CD14-positive monocyte (primary cell): ENCODE measurements around the gene GLTPD2. TPM values are rescaled to one million over a fixed set of nuclear protein-coding genes. Genes with fewer than 3 reads are reported as not detected.

Experiments used
- DNase-seq, 3 donors: peaks; one replicate each; pipeline ENCODE4 v3.0.0-alpha.2; 2011 to 2022
- H2AFZ ChIP-seq: 2 replicates; pipeline ENCODE4 v1.6.0; 2012; ENCODE audit warnings: mild to moderate bottlenecking, low read depth, low read length, inconsistent platforms; ENCODE audit not compliant: insufficient read depth, poor library complexity, severe bottlenecking
- H3K27ac ChIP-seq, 2 donors: 1 replicate in 1 of 2; 2 replicates in 1 of 2; pipeline ENCODE4 v1.5.1; 2012 to 2013; ENCODE audit warnings: low read length in 2 of 2, control low read depth in 1 of 2, inconsistent platforms in 1 of 2, low read depth in 1 of 2, mild to moderate bottlenecking in 1 of 2
- H3K27me3 ChIP-seq, 2 donors: one replicate each; pipeline versions ENCODE4 v1.6.0 to v1.6.1; 2011 to 2013; ENCODE audit warnings: low read length in 2 of 2; ENCODE audit not compliant: control insufficient read depth in 2 of 2, insufficient read depth in 2 of 2
- H3K36me3 ChIP-seq, 2 donors: replicated peaks in 1 of 2; 1 replicate in 1 of 2; 2 replicates in 1 of 2; pipeline versions ENCODE4 v1.5.1 to v1.6.1; 2012 to 2013; ENCODE audit warnings: low read length in 2 of 2, control low read depth in 1 of 2, inconsistent platforms in 1 of 2, mild to moderate bottlenecking in 1 of 2; ENCODE audit not compliant: insufficient read depth in 2 of 2, control insufficient read depth in 1 of 2
- H3K4me1 ChIP-seq, 2 donors: 1 replicate in 1 of 2; 2 replicates in 1 of 2; pipeline versions ENCODE4 v1.5.1 to v1.6.1; 2012 to 2013; ENCODE audit warnings: low read length in 2 of 2, control low read depth in 1 of 2, inconsistent platforms in 1 of 2, mild to moderate bottlenecking in 1 of 2, moderate library complexity in 1 of 2; ENCODE audit not compliant: insufficient read depth in 2 of 2, control insufficient read depth in 1 of 2
- H3K4me2 ChIP-seq: replicated peaks from 2 replicates; pipeline ENCODE3; 2012; ENCODE audit warnings: low read length, moderate library complexity, mild to moderate bottlenecking; ENCODE audit not compliant: poor library complexity, severe bottlenecking; ENCODE audit errors: extremely low read depth
- H3K4me3 ChIP-seq, 3 experiments: fragments of 200-600 bp in 1 of 3; sonication (generic) in 1 of 3; replicated peaks in 1 of 3; 1 replicate in 2 of 3; 2 replicates in 1 of 3; pipeline ENCODE4 v1.5.1; 2011 to 2013; ENCODE audit warnings: low read length in 3 of 3, mild to moderate bottlenecking in 3 of 3, control low read depth in 2 of 3, low read depth in 2 of 3, inconsistent platforms in 1 of 3, moderate library complexity in 1 of 3
- H3K79me2 ChIP-seq: 2 replicates; pipeline ENCODE4 v1.6.0; 2012; ENCODE audit warnings: mild to moderate bottlenecking, control low read depth, inconsistent platforms, low read length, moderate library complexity; ENCODE audit not compliant: insufficient read depth
- H3K9ac ChIP-seq: 2 replicates; pipeline ENCODE4 v1.6.0; 2017; ENCODE audit warnings: low read length, mild to moderate bottlenecking; ENCODE audit not compliant: insufficient read depth, poor library complexity, severe bottlenecking
- H3K9me3 ChIP-seq, 2 donors: replicated peaks in 1 of 2; 1 replicate in 1 of 2; 2 replicates in 1 of 2; pipeline versions ENCODE4 v1.5.1 to v1.6.1; 2012 to 2013; ENCODE audit warnings: low read length in 2 of 2, control low read depth in 1 of 2; ENCODE audit not compliant: control insufficient read depth in 1 of 2, insufficient read depth in 1 of 2
- H4K20me1 ChIP-seq: 2 replicates; pipeline ENCODE4 v1.6.0; 2012; ENCODE audit warnings: mild to moderate bottlenecking, low read length, control low read depth, moderate library complexity; ENCODE audit not compliant: insufficient read depth
- H3K27ac Mint-ChIP-seq, 7 donors: one replicate each; pipeline ENCODE4 v1.8.0; 2020; ENCODE audit warnings: mild to moderate bottlenecking in 7 of 7, mixed read lengths in 7 of 7, moderate library complexity in 6 of 7, inconsistent platforms in 2 of 7
- H3K27me3 Mint-ChIP-seq, 3 donors: one replicate each; pipeline ENCODE4 v1.8.0; 2021 to 2022; ENCODE audit warnings: low read depth in 3 of 3, mild to moderate bottlenecking in 3 of 3, mixed read lengths in 3 of 3, moderate library complexity in 3 of 3, inconsistent platforms in 1 of 3
- H3K36me3 Mint-ChIP-seq, 2 donors: one replicate each; pipeline ENCODE4 v1.8.0; 2020; ENCODE audit warnings: mixed read lengths in 2 of 2, inconsistent platforms in 1 of 2, mild to moderate bottlenecking in 1 of 2
- H3K4me1 Mint-ChIP-seq: one replicate; pipeline ENCODE4 v1.8.0; 2020; ENCODE audit warnings: mild to moderate bottlenecking, mixed read lengths
- H3K4me3 Mint-ChIP-seq, 2 donors: one replicate each; pipeline ENCODE4 v1.8.0; 2020; ENCODE audit warnings: mild to moderate bottlenecking in 2 of 2, mixed read lengths in 2 of 2, moderate library complexity in 1 of 2
- H3K9me3 Mint-ChIP-seq, 7 donors: one replicate each; pipeline ENCODE4 v1.8.0; 2020 to 2022; ENCODE audit warnings: mixed read lengths in 7 of 7, mild to moderate bottlenecking in 6 of 7, moderate library complexity in 6 of 7, inconsistent platforms in 2 of 7
- CTCF ChIP-seq: fragments of 200-600 bp; IDR thresholded peaks from one replicate; pipeline ENCODE4 v1.8.0; 2022; ENCODE audit warnings: antibody characterized with exemption, mild to moderate bottlenecking
- WGBS: methylation state at CpG from one replicate; pipeline ENCODE4 v1.1.5; 2013; ENCODE audit warnings: missing lambda C conversion rate; ENCODE audit not compliant: insufficient coverage; 5-methylcytosine and 5-hydroxymethylcytosine counted together
- intact Hi-C, 2 donors: fragments of 100-400 bp; cut with micrococcal nuclease; formaldehyde crosslinking; loops; one replicate each; pipeline versions ENCODE4 v1.15.0 to v1.15.1; 2023
- polyA plus RNA-seq, 3 donors: library from polyadenylated mRNA; depleted of rRNA in 1 of 3; unstranded in 2 of 3; stranded (reverse) in 1 of 3; fragments of 300-500 nt in 2 of 3; fragments of >200 nt in 1 of 3; fragmentation: Illumina TruSeq in 2 of 3; gene quantifications; 1 replicate in 2 of 3; 2 replicates in 1 of 3; pipeline ENCODE4 v1.2.3, GENCODE V29; 2012 to 2021

GLTPD2 gene
- polyA plus RNA-seq, 3 donors: 0.27 to 2.1 (median 1.5) TPM

GRCh38 chr17:4759776-4760236, 29.0 kb upstream of the GLTPD2 start:
- H3K4me1 Mint-ChIP-seq: peaks cover 18% of the 10 kb centered on the region
- Histone ChIP-seq H2AFZ (no peak overlapping the region), H3K4me2 (no peak overlapping the region), H3K4me3 (no peak overlapping the region), H3K9me3 (no peaks in the 10 kb centered on the region), H3K27me3 (peaks cover 0 to 2% of the 10 kb centered on the region in 2 donors), H3K9ac (no peak overlapping the region), H3K36me3 (no peaks in the 10 kb centered on the region), H3K79me2 (no peaks in the 10 kb centered on the region), H4K20me1 (no peaks in the 10 kb centered on the region), H3K4me1 (peaks cover 19 to 29% of the 10 kb centered on the region in 2 donors), H3K27ac (peak overlapping the region; percentile 26)
- no peak for TF ChIP-seq CTCF
- H3K27me3 Mint-ChIP-seq: peaks cover 8 to 17% (median 14%) of the 10 kb centered on the region in 3 donors
- H3K4me3 Mint-ChIP-seq: no peak overlapping the region
- intact Hi-C loops: no loop called here
- peaks cover 0 to 1% of the 10 kb centered on the region in 2 donors for H3K36me3 Mint-ChIP-seq
- DNase-seq: peak; percentile 53 to 62 (median 59)
- H3K9me3 Mint-ChIP-seq: no peaks in the 10 kb centered on the region
- peak overlapping the region; percentile 87 to 94 (median 90) for H3K27ac Mint-ChIP-seq
- WGBS: 92% methylated on average over 2 of the region's 10 CpGs

- Mint-ChIP-seq H3K9me3 (peaks cover 0 to 4% (median 0%) of the 10 kb centered on the region in 7 donors), H3K27me3 (peaks cover 0 to 8% (median 2%) of the 10 kb centered on the region in 3 donors), H3K36me3 (peaks cover 1 to 4% of the 10 kb centered on the region in 2 donors), H3K27ac (peak overlapping the region; percentile 94 to 99 (median 98)), H3K4me3 (no peak overlapping the region), H3K4me1 (peaks cover 51% of the 10 kb centered on the region)
- H3K9ac ChIP-seq: peak overlapping the region; percentile 37
- H3K36me3 ChIP-seq: no peaks in the 10 kb centered on the region
- peak overlapping the region; percentile 57 to 98 for H3K27ac ChIP-seq
- intact Hi-C loops: no loop called here
- WGBS: no CpG with 5 or more reads among the region's 3 CpGs
- no peaks in the 10 kb centered on the region for H4K20me1 ChIP-seq
- peaks cover 57 to 72% of the 10 kb centered on the region in 2 donors for H3K4me1 ChIP-seq
- H3K4me3 ChIP-seq: peak overlapping the region in 1 of 3 experiments; percentile 18
- peak; percentile 26 for TF ChIP-seq CTCF
- no peak overlapping the region for H2AFZ ChIP-seq
- H3K4me2 ChIP-seq: peak overlapping the region; percentile 8
- no peaks in the 10 kb centered on the region for H3K27me3 ChIP-seq
- no peaks in the 10 kb centered on the region for H3K9me3 ChIP-seq
- DNase-seq: peak; percentile 71 to 89 (median 87)
- no peaks in the 10 kb centered on the region for H3K79me2 ChIP-seq
Measured at GRCh38 chr17:4764595-4764994, 24.2 kb upstream of the GLTPD2 start.
